GM23248 (cell line): ENCODE data around the gene AUP1. TPM values are rescaled to one million over a fixed set of nuclear protein-coding genes. Genes with fewer than 3 reads are reported as not detected.

ENCODE experiments used
- DNase-seq: peaks from one replicate; pipeline ENCODE4 v3.0.0-alpha.2; 2015
- H2AFZ ChIP-seq: fragments of 200-600 bp; sonication (generic); 2 replicates; pipeline ENCODE4 v1.6.1; 2016; ENCODE audit warnings: antibody characterized with exemption
- H3F3A ChIP-seq: fragments of 200-600 bp; sonication (generic); 2 replicates; pipeline ENCODE4 v1.6.1; 2016; ENCODE audit warnings: mild to moderate bottlenecking, antibody characterized with exemption, mixed run types; ENCODE audit not compliant: insufficient read depth
- H3K27ac ChIP-seq: fragments of 200-600 bp; sonication (generic); 2 replicates; pipeline ENCODE4 v1.5.1; 2016; ENCODE audit warnings: mild to moderate bottlenecking
- H3K27me3 ChIP-seq: fragments of 200-600 bp; sonication (generic); replicated peaks from 2 replicates; pipeline ENCODE4 v1.6.1; 2016; ENCODE audit warnings: mild to moderate bottlenecking; ENCODE audit not compliant: insufficient read depth
- H3K36me3 ChIP-seq: fragments of 200-600 bp; sonication (generic); 2 replicates; pipeline ENCODE4 v1.6.1; 2016; ENCODE audit warnings: low read depth, mild to moderate bottlenecking
- H3K4me1 ChIP-seq: fragments of 200-600 bp; sonication (generic); 2 replicates; pipeline ENCODE4 v1.6.1; 2016; ENCODE audit warnings: mild to moderate bottlenecking; ENCODE audit not compliant: insufficient read depth
- H3K4me2 ChIP-seq: fragments of 200-600 bp; sonication (generic); one replicate; pipeline ENCODE4 v1.6.1; 2016; ENCODE audit warnings: mild to moderate bottlenecking; ENCODE audit not compliant: unreplicated experiment
- H3K4me3 ChIP-seq: fragments of 200-600 bp; sonication (generic); 2 replicates; pipeline ENCODE4 v1.5.1; 2016; ENCODE audit warnings: mild to moderate bottlenecking
- H3K79me2 ChIP-seq: fragments of 200-600 bp; sonication (generic); 2 replicates; pipeline ENCODE4 v1.6.1; 2016; ENCODE audit warnings: mild to moderate bottlenecking; ENCODE audit not compliant: insufficient read depth
- H3K9ac ChIP-seq: fragments of 200-600 bp; sonication (generic); 2 replicates; pipeline ENCODE4 v1.6.1; 2016; ENCODE audit warnings: mild to moderate bottlenecking
- H3K9me2 ChIP-seq: fragments of 200-600 bp; sonication (generic); 2 replicates; pipeline ENCODE4 v1.6.1; 2016; ENCODE audit warnings: mixed run types, mild to moderate bottlenecking, moderate library complexity; ENCODE audit not compliant: insufficient read depth
- H3K9me3 ChIP-seq: fragments of 200-600 bp; sonication (generic); one replicate; pipeline ENCODE4 v1.6.1; 2017; ENCODE audit warnings: low read depth
- H4K20me1 ChIP-seq: fragments of 200-600 bp; sonication (generic); 2 replicates; pipeline ENCODE4 v1.6.0; 2016; ENCODE audit not compliant: insufficient read depth
- EZH2 ChIP-seq: fragments of 200-600 bp; sonication (generic); IDR thresholded peaks from 2 replicates; pipeline ENCODE4 v1.6.1; 2018; ENCODE audit warnings: antibody characterized with exemption, mild to moderate bottlenecking; ENCODE audit not compliant: insufficient read depth, poor library complexity, severe bottlenecking
- EZH2phosphoT487 ChIP-seq: fragments of 200-600 bp; sonication (generic); IDR thresholded peaks from 2 replicates; pipeline ENCODE4 v1.6.1; 2018; ENCODE audit warnings: antibody characterized with exemption, moderate library complexity, mild to moderate bottlenecking, low read depth; ENCODE audit not compliant: insufficient read depth
- WGBS, 2 experiments: methylation state at CpG; one replicate each; pipeline ENCODE4 v1.1.6; 2015 to 2017; ENCODE audit warnings: low lambda C conversion rate in 2 of 2, low coverage in 1 of 2; ENCODE audit errors: missing lambda C conversion rate in 2 of 2; 5-methylcytosine and 5-hydroxymethylcytosine counted together
- in situ Hi-C: fragments of 300-500 bp; cut with MboI; formaldehyde crosslinking; loops from 2 replicates; pipeline ENCODE4 v1.15.0; 2020
- polyA plus RNA-seq: library from polyadenylated mRNA; unstranded; fragments of >200 nt; fragmentation: Nextera tagmentation; extraction: Ambion mirVana; gene quantifications from 2 replicates; pipeline ENCODE4 v1.2.1, GENCODE V29; 2016
- total RNA-seq: library from RNA; depleted of rRNA; stranded (reverse); fragments of >200 nt; shearing (Covaris generic); gene quantifications from 2 replicates; pipeline ENCODE4 v1.2.3, GENCODE V29; 2014

The AUP1 gene
- total and polyA plus RNA-seq, 2 experiments from 2014 or later: 119 to 122 TPM

GRCh38 chr2:74571058-74571457, 41.6 kb upstream of the AUP1 start:
- Histone ChIP-seq H3K9me2 (no peaks in the 10 kb centered on the region), H3K4me3 (no peak overlapping the region), H3K36me3 (no peaks in the 10 kb centered on the region), H3K9ac (no peak overlapping the region), H3K9me3 (no peaks in the 10 kb centered on the region), H3K4me2 (no peak overlapping the region), H3K4me1 (peaks cover 70% of the 10 kb centered on the region), H3F3A (peaks cover 64% of the 10 kb centered on the region), H2AFZ (no peak overlapping the region), H3K79me2 (no peaks in the 10 kb centered on the region), H3K27me3 (no peaks in the 10 kb centered on the region), H4K20me1 (no peaks in the 10 kb centered on the region), H3K27ac (no peak overlapping the region)
- DNase-seq: no peak
- in situ Hi-C loops: no loop called here
- TF ChIP-seq EZH2 (no peak), EZH2phosphoT487 (no peak)
- 91 to 100% methylated on average over 1 of the region's 1 CpG for WGBS, 2 experiments

DNA sequence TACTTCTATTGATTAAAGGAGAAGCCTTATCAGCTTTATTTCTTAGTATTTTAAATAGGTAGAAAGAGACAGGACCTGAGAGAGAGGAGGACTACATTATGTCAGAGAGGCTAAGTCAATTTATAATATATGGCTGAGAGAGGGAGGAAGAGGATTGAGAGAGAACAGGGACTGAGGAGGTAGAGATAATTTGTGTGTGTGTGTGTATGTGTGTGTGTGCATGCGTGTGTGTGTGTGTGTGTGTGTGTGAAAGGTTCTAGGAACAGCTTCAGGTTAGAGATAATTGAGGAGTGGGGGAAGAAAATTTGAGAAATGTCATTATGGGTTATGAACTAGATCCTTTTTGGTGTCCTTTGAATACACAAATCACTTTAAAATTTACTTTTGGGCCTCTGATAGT, 40.2 kb upstream of the AUP1 start:
- peaks cover 58% of the 10 kb centered on the region for H3F3A ChIP-seq
- H3K4me3 ChIP-seq: no peak overlapping the region
- no peaks in the 10 kb centered on the region for H3K27me3 ChIP-seq
- no peaks in the 10 kb centered on the region for H3K9me2 ChIP-seq
- peak overlapping the region; percentile 61; the same call in 1 of the 2 replicates for H3K9ac ChIP-seq
- no peaks in the 10 kb centered on the region for H3K36me3 ChIP-seq
- H4K20me1 ChIP-seq: no peaks in the 10 kb centered on the region
- peaks cover 67% of the 10 kb centered on the region for H3K4me1 ChIP-seq
- no peak overlapping the region for H2AFZ ChIP-seq
- TF ChIP-seq EZH2phosphoT487 (no peak), EZH2 (no peak)
- H3K79me2 ChIP-seq: no peaks in the 10 kb centered on the region
- in situ Hi-C loops: no loop called here
- peak overlapping the region; percentile 91 for H3K27ac ChIP-seq
- DNase-seq: no peak
- H3K4me2 ChIP-seq: no peak overlapping the region
- 31 to 60% methylated on average over 1 of the region's 1 CpG for WGBS, 2 experiments
- H3K9me3 ChIP-seq: no peaks in the 10 kb centered on the region

DNA sequence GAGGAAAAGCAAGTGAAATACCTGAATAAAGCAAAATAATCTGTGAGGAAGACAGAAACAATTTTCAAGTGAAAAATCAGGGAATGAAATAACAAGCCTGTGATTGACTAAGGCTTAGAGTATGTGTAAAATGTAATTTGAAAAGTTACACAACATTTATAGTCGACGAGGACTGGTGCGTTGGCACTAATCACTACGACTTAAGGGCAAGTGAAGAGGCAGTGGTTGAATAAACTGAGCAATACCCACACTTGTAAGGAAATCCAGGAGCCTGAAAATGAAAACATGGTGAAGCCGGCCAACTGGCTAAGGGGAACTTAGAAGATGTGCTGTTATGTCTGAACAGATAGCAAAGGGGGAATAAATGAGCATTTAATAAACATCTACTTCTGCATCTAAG, 38.4 kb upstream of the AUP1 start:
- H3K27ac ChIP-seq: peak overlapping the region; percentile 91
- no peaks in the 10 kb centered on the region for H3K9me2 ChIP-seq
- H3K4me2 ChIP-seq: peak overlapping the region; percentile 69
- WGBS, 2 experiments: 4 to 5% methylated on average over 5 of the region's 5 CpGs
- peak; percentile 93 for DNase-seq
- peaks cover 62% of the 10 kb centered on the region for H3K4me1 ChIP-seq
- H3F3A ChIP-seq: peaks cover 50% of the 10 kb centered on the region
- no peaks in the 10 kb centered on the region for H3K27me3 ChIP-seq
- no peaks in the 10 kb centered on the region for H3K9me3 ChIP-seq
- TF ChIP-seq EZH2phosphoT487: no peak
- no peak for TF ChIP-seq EZH2
- no peaks in the 10 kb centered on the region for H4K20me1 ChIP-seq
- peak overlapping the region; percentile 61 for H3K9ac ChIP-seq
- H2AFZ ChIP-seq: no peak overlapping the region
- H3K79me2 ChIP-seq: no peaks in the 10 kb centered on the region
- no peaks in the 10 kb centered on the region for H3K36me3 ChIP-seq
- H3K4me3 ChIP-seq: peak overlapping the region; percentile 20; the same call in 1 of the 2 replicates
- in situ Hi-C loops: no loop called here

- in situ Hi-C loops: no loop called here
- no peak overlapping the region for H2AFZ ChIP-seq
- no peak overlapping the region for H3K4me3 ChIP-seq
- no peak overlapping the region; the same call in 1 of the 2 replicates for H3K9ac ChIP-seq
- H3K4me2 ChIP-seq: peak overlapping the region; percentile 69
- H3K4me1 ChIP-seq: peaks cover 68% of the 10 kb centered on the region
- peak overlapping the region; percentile 91 for H3K27ac ChIP-seq
- no peaks in the 10 kb centered on the region for H3K36me3 ChIP-seq
- no peaks in the 10 kb centered on the region for H3K9me3 ChIP-seq
- H3K9me2 ChIP-seq: no peaks in the 10 kb centered on the region
- H3F3A ChIP-seq: peaks cover 44% of the 10 kb centered on the region
- no peaks in the 10 kb centered on the region for H3K79me2 ChIP-seq
- no peaks in the 10 kb centered on the region for H4K20me1 ChIP-seq
- H3K27me3 ChIP-seq: no peaks in the 10 kb centered on the region
- TF ChIP-seq EZH2: no peak
- TF ChIP-seq EZH2phosphoT487: peak; percentile 81; the same call in 1 of the 2 replicates
- peak; percentile 93 for DNase-seq
Measured at GRCh38 chr2:74566754-74567085, 37.2 kb upstream of the AUP1 start.

DNA sequence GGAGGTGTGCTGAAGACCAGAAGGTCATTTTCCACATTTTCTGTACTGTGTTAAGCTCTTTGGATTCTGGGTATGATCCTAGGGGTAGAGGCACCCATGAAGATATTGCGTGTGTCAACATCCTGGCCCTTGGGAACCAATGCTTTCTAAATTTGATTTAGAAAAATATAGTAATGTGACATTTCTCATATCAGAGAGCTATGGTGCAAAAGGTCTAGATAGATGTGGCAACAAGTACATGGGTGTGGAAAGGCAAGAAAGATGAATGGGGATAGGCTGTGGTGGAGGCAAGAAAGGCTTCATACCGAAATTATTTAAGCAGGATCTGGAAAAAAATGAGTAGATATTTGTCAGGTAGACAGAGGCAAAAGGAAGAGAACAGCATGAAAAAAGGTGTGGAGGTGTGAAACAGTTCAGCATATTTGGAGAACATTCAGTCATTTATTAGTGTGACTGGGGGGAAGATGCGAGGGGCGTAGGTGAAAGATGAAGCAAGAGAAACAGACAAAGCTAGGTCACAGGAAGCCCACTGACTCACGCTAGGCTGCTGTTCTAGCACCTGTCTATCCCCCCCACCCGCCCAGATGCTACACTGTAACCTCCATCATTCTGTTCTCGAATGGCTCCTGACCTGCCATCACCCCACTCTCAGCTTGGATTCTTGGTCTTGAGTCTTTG, 36.7 kb upstream of the AUP1 start:
- in situ Hi-C loops: no loop called here

More for the DNA sequence above, 36.7 kb upstream of the AUP1 start:
- H3K4me1 ChIP-seq: peaks cover 66% of the 10 kb centered on the region
- H3K36me3 ChIP-seq: no peaks in the 10 kb centered on the region
- no peak overlapping the region for H3K9ac ChIP-seq
- no peaks in the 10 kb centered on the region for H3K79me2 ChIP-seq
- peak overlapping the region; percentile 91 for H3K27ac ChIP-seq
- H3K9me2 ChIP-seq: no peaks in the 10 kb centered on the region
- H3F3A ChIP-seq: peaks cover 44% of the 10 kb centered on the region
- H2AFZ ChIP-seq: no peak overlapping the region
- DNase-seq: no peak
- no peaks in the 10 kb centered on the region for H4K20me1 ChIP-seq
- no peak for TF ChIP-seq EZH2phosphoT487
- no peak for TF ChIP-seq EZH2
- H3K4me3 ChIP-seq: no peak overlapping the region
- H3K27me3 ChIP-seq: no peaks in the 10 kb centered on the region
- no peaks in the 10 kb centered on the region for H3K9me3 ChIP-seq
- no peak overlapping the region for H3K4me2 ChIP-seq
- WGBS, 2 experiments: 42 to 49% methylated on average over 7 of the region's 7 CpGs
